ENCODE data around the gene SNX5. TPM values are rescaled to one million over a fixed set of nuclear protein-coding genes. Genes with fewer than 3 reads are reported as not detected.
A peak's percentile ranks its signal among the peaks of the same experiment; 100 is the strongest.

Gene SNX5
- total and polyA plus RNA-seq, 9 of the 15 experiments (the other 6 are each of a cell fraction or from before 2014, with no cell fraction given) = 53.5 to 276 (median 160) TPM

DNA sequence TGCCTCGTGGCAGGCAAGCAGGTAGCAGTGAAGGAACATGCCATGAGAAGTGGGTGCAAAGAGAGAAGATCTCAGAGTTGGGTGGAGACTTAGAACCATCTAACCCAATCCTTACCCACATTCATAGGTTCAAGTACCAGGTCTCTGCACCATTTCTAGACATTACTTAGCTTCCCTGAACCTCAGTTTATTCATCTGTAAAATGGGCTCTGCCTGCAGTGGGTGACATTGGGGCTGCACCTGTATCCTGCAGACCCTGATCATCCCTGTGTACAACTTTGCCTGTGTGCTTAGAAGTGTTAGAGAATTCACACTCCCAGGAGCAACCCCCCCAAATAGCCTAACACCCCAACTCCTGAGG, 42.7 kb downstream of the SNX5 start (continued):
- TF ChIP-seq, protein P1, sequence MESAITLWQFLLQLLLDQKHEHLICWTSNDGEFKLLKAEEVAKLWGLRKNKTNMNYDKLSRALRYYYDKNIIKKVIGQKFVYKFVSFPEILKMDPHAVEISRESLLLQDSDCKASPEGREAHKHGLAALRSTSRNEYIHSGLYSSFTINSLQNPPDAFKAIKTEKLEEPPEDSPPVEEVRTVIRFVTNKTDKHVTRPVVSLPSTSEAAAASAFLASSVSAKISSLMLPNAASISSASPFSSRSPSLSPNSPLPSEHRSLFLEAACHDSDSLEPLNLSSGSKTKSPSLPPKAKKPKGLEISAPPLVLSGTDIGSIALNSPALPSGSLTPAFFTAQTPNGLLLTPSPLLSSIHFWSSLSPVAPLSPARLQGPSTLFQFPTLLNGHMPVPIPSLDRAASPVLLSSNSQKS (CRISPR knock-in tag; IDR thresholded peaks at IDR 0.05) = no peak
- no peak for TF ChIP-seq PHTF2 (CRISPR knock-in tag; IDR thresholded peaks at IDR 0.05)
- TF ChIP-seq ZNF12 (CRISPR knock-in tag; IDR thresholded peaks at IDR 0.05) = no peak
- TF ChIP-seq, protein P2, sequence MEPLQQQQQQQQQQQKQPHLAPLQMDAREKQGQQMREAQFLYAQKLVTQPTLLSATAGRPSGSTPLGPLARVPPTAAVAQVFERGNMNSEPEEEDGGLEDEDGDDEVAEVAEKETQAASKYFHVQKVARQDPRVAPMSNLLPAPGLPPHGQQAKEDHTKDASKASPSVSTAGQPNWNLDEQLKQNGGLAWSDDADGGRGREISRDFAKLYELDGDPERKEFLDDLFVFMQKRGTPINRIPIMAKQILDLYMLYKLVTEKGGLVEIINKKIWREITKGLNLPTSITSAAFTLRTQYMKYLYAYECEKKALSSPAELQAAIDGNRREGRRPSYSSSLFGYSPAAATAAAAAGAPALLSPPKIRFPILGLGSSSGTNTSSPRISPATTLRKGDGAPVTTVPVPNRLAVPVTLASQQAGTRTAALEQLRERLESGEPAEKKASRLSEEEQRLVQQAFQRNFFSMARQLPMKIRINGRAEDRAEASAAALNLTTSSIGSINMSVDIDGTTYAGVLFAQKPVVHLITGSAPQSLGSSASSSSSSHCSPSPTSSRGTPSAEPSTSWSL (CRISPR knock-in tag; IDR thresholded peaks at IDR 0.05; ENCODE audit: borderline replicate concordance) = no peak
- no peak for TF ChIP-seq MAZ (CRISPR knock-in tag; conservative IDR thresholded peaks at IDR 0.05 in 1 of 2, IDR thresholded peaks at IDR 0.05 in 1 of 2)

DNA sequence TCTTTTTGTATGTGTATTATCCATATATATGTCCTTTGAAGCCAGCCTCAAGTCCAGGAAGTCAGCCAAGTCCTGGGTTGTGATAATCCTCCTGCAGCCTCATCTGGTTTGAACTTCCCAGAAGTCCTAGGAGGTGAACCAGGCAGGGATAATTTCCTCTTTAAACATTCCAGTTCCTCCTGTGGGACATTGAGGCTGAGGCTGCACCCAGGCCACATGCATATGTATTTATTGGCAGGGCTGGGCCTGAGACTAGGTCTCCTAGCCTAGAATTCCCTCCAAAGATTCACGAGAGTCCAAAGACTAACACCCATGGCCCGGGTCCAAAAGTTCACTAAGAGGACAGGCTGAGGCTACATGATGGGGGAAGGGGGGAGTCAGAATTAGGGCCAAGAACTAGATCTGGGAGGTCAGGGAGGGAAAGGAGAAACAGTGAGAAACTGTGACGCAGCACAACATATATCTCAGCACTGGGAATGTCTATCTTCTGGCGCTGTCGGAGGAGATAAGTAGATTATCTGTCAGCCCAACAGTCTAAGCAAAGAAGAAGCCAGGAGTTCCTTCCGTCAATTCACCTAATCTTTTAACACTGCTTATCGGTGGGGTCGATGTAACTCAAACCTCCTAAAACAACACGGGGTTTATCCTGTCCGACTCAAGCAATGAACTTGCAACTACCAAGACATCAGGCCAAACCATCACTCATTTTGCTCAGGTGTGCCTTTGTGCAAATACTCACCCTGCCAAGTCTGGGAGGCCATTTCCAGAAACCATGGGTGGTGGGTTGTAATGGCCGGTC, 43.3 kb downstream of the SNX5 start:
- H2AFZ ChIP-seq (ENCODE audit: low read depth, low read length) = peak overlapping the region; percentile 38
- FAIRE-seq (peak; percentile 93), DNase-seq (ENCODE audit: extremely low read depth in 1 of 4, low spot score in 3 of 4) (peak in 3 of 4 experiments; percentile 20 to 86 (median 70)), ATAC-seq (peak; percentile 89)
- H3K4me3 ChIP-seq = no peak overlapping the region
- CTCF ChIA-PET (ENCODE audit: low intra/inter-chr PET ratio) = no interaction called here
- BruUV-seq (replicated peaks) = no TSS peak
- no peaks in the 10 kb centered on the region for H3K9me1 ChIP-seq (ENCODE audit: control insufficient read depth, insufficient read depth, low read length)
- peaks cover 5% of the 10 kb centered on the region; the same call in 1 of the 2 replicates for H4K20me1 ChIP-seq (replicated peaks; ENCODE audit: control insufficient read depth, insufficient read depth, low read length)
- POLR2A ChIA-PET = interaction anchor here (0.5 to 1.0 kb wide), 4 partner anchors 11 to 13 kb away, joined by 3 to 6 read pairs (median 4); no protein-coding TSS in a partner anchor
- H3K9me3 ChIP-seq (replicated peaks; ENCODE audit: control insufficient read depth, insufficient read depth, low read depth, low read length) = no peaks in the 10 kb centered on the region
- no peaks in the 10 kb centered on the region for H3K27me3 ChIP-seq (ENCODE audit: control insufficient read depth in 2 of 2, insufficient read depth in 2 of 2, low read length in 2 of 2)
- H3K4me1 ChIP-seq (replicated peaks in 1 of 2; ENCODE audit: control insufficient read depth in 2 of 2, insufficient read depth in 2 of 2, low read length in 2 of 2) = peaks cover 4 to 14% of the 10 kb centered on the region in 2 experiments; a peak in 3 of 5 replicates
- in situ Hi-C loops (cut with MboI) (no loop called here), intact Hi-C loops (cut with micrococcal nuclease) (no loop called here)
- 2% methylated on average over 11 of the region's 11 CpGs for WGBS (ENCODE audit: insufficient coverage, low coverage, missing lambda C conversion rate)
- H3K4me2 ChIP-seq (ENCODE audit: insufficient read depth, low read length) = peak overlapping the region; percentile 58
- no peaks in the 10 kb centered on the region for H3K36me3 ChIP-seq (ENCODE audit: control insufficient read depth, insufficient read depth, low read length)
- no peaks in the 10 kb centered on the region for H3K79me2 ChIP-seq (ENCODE audit: control insufficient read depth, insufficient read depth, low read length)
- peak overlapping the region; percentile 49; the same call in 2 of the 3 replicates for H3K27ac ChIP-seq (ENCODE audit: extremely low read depth, low read depth, low read length)
- H3K9ac ChIP-seq (ENCODE audit: insufficient read depth in 1 of 2, low read depth in 2 of 2, low read length in 2 of 2) = peak overlapping the region in 1 of 2 experiments; percentile 43; a peak in 1 of 4 replicates
- TF ChIP-seq FOXA1 (IDR thresholded peaks at IDR 0.05; ENCODE audit: borderline replicate concordance) (no peak), NR2C1 (IDR thresholded peaks at IDR 0.05) (no peak), NR2C1 (tag; IDR thresholded peaks at IDR 0.05) (no peak), PRPF4 (IDR thresholded peaks at IDR 0.05; ENCODE audit: insufficient read depth, low read depth, low read length, poor library complexity, severe bottlenecking) (no peak), BRD9 (IDR thresholded peaks at IDR 0.05; ENCODE audit: low read depth, partially characterized antibody) (no peak), GATAD2B (IDR thresholded peaks at IDR 0.05; ENCODE audit: borderline replicate concordance) (peak; percentile 93), ZNF184 (CRISPR knock-in tag; IDR thresholded peaks at IDR 0.05) (no peak), NFATC3 (IDR thresholded peaks at IDR 0.05) (0 out of 2 replicates have a peak, but pooled peaks have one; percentile 36), FOXA3 (CRISPR knock-in tag; conservative IDR thresholded peaks at IDR 0.05 in 1 of 2, IDR thresholded peaks at IDR 0.05 in 1 of 2) (no peak), ETV6 (IDR thresholded peaks at IDR 0.05; ENCODE audit: borderline replicate concordance in 1 of 2, low read depth in 2 of 2, low read length in 1 of 2) (no peak), ETV6 (CRISPR knock-in tag; IDR thresholded peaks at IDR 0.05; ENCODE audit: borderline replicate concordance) (no peak), PHB (CRISPR knock-in tag; IDR thresholded peaks at IDR 0.05) (no peak)

All from K562 (cell line).